T-helper 9 cell (primary cell): Measurements from ENCODE around the gene GRAMD1B.

Experiments
- DNase-seq: peaks from one replicate; pipeline ENCODE4 v3.0.0-alpha.2; 2020
- total RNA-seq, 2 donors: gene quantifications; one replicate each; lab custom pipeline; 2026; lab: John Stamatoyannopoulos, UW

The GRAMD1B gene
- 24.6 to 29.2 reads per million in 2 donors for total RNA-seq

DNA sequence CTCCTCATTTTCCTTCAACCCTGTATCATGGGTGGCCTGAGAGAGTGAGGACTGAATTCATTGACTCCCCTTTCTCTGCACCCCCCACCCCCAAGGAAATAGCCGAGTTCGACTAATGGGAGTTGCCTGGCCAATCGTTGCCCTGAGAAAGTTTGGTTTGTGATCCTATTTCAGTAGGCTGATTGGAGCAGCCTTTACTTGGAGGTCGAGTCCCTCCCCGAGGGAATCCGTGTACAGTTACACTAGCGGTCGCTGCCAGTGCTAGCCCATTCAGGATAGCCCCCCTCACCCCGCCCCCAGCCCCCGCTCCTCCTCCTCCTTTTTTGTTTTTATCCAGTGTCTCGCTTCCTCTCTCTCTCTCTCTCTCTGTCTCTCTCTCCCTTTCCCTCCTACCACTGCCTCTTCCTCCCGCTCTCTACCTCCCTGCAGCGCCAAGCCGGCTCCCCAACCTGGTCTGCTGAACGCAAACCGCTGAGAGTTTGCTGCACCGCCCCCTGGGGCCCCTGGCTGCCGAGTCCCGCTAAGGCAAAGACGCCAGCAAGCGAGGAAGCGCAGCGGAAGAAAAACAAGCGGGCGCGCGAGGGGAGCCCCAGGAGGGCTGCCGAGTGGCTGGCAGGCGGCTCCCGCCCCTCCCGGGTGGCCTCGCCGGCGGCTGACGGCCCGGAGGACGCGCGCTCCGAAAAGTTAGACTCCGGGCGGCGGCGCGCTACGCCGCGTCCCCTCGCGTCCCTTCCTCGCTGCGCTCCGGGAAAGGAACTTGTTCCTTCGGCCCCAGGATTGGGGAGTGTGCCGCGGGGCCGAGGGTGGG, at the start of gene GRAMD1B:
GRAMD1B (plus strand) TSS at position 357 of the 808 bp plus-strand sequence. CDS start 524 bp downstream, outside the sequence.
- DNase-seq: peak; percentile 63

DNA sequence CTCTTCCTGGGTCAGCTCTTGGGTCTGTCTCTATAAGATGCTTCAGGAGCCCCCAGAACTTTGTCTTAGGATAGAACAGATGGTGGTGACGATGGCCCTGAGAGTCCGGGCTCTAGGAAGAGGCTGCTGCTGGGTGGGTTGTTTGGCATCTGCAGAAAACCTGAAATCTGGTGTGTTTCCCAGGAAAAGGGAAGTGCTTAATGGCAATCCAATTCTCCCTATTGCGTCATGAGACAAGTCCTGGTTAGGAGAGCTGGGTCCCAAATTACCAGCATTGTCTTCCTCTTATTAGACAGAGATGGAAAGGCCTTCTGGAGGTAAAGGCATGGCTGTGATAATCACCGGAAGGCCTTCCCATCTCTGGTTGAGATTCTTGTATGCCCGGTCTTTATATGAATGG, 48.9 kb upstream of the GRAMD1B start:
- DNase-seq: no peak

DNA sequence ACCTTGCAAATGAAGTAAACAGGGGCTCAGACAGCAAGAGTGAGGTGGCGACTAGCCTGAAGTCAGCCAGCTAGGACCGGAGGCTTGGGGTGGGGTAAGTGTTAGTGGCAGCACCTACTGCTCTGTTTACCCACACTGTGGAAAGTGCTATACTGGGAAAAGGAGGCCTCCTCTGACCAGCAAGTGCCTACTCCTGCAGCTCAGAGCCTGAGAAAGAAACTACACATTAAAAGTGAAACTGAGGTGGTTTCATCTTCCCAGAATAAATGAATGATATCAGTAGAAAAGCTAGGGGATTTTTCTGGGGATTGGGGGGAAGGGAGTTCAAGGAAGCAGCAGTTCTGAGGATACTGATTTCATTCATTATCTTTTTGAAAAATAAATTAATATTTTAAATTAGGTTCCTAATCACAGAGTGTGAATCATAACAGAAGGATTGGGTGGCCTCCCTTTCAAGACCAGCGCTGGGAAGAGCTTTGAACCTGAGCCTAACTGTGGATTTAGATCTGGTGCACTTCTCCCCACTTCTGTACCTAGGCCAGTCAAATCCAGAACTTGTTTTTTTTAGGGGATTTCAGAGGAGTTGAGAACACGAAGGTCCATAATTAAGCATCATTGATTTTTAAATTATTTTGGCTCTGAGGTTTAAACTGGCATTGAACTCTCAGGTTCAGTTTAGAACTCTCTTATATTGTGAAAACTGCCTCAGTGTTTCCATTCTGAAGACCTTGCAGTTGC, 48.1 kb upstream of the GRAMD1B start:
- DNase-seq: no peak

DNA sequence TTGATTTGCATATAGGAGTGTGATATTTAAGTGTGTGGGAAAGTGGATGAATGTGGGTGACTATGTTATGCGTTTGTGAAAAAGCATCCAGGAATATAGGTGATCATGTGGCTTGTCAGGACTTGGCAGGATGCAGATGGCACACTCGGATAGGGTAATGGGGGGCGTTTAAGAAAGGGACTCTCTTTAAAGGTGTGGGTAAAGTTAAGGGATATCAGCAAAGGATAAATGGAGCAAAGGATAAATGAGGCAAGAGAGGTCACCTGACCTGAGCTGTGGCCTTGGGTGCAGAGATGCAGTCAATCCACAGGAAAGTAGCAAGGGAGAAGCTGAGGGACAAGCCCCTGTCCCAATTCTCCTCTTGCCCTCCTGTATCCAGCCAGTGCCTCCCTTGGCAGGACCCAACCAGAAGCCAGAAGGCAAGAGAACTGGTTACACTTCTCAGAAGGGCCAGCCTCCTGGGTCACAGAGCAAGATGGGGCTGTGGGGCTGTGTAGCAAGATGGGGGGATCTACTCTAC, 47.5 kb upstream of the GRAMD1B start:
- DNase-seq: no peak

DNA sequence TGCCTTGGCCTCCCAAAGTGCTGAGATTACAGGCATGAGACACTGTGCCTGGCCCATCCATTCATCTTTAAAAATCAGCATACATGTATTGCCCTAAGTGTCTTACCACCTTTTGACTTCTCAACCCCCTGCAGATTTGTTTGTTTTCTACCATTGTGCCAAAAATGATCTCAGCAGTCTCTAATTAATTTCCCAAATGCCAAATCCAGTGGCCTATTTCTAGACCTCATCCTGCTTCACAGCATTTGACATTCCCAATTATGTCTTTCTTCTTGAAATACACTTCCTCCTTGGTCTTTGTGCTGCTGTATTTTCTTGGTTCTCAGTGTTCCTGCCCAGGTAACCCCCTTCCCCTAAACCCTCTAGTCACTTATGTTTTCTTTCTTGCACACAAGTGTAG, 46.0 kb upstream of the GRAMD1B start:
- no peak for DNase-seq

DNA sequence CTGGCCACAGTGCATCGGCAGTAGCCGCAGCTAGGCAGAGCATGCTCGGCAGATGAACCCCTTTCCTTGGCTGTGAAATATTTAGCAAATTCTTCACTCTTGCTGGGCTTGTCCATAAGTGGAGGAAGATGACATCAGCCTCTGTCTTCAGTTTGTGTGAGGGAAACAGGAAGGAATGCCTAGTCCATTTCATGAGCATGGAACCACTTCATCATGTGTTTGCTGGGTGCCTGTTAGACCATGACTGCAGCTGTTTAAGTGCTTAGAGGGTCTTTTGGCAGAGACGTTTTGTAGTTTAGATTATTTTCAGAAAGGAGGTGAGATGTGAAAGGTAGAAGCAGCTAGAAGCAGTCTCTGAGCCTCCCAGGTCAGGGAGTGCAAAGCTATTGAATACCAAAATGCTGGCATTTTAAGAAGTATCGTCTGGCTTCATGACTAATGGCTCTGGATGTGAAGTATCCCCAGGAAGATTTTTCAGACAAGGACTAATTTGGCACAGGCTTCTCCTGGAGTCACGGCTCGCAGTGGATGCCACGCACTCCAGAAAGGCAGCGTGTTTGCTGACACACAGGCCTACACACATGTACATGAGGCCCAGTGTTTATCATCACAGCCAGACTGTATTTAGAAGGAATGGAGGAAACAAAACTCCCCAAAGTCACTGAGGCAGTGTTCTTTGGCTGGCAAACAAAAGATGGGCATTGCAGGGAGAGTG, 43.1 kb upstream of the GRAMD1B start:
- no peak for DNase-seq

DNA sequence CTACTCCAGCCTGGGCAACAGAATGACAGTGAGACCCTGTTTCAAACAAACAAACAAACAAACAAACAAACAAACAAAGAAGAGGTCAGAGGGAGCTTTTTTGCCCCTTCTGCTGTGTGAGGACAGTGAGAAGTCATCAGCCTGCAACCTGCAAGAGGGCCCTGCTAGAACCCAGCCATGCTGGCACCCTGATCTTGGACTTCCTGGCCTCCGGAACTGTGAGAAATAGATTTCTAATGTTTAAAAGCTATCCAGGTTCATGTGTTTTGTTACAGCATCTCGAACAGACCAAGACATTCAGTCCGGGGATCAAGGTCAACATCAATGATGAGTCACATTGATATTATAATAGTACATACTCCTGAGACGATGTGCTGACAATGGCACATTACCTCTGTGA, 41.4 kb upstream of the GRAMD1B start:
- no peak for DNase-seq

DNA sequence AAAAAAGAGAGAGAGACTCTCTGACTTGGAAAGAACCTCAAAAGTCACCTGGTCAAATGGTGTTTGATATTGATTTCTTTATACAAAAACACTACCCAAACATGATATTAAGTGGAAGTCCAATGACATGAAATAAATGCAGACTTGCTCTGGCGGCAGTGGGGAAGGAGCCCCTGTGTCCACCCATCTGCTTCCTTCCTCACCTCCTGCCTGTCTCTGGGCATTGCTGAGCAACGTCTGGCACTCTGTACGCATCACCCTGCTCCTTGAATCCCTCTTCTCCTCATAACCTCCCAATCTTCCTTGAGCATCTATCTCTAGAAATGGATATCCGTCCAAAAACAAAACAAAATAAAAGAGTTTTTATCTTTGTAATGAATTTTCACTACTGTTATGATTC, 39.9 kb upstream of the GRAMD1B start:
- DNase-seq: no peak

DNA sequence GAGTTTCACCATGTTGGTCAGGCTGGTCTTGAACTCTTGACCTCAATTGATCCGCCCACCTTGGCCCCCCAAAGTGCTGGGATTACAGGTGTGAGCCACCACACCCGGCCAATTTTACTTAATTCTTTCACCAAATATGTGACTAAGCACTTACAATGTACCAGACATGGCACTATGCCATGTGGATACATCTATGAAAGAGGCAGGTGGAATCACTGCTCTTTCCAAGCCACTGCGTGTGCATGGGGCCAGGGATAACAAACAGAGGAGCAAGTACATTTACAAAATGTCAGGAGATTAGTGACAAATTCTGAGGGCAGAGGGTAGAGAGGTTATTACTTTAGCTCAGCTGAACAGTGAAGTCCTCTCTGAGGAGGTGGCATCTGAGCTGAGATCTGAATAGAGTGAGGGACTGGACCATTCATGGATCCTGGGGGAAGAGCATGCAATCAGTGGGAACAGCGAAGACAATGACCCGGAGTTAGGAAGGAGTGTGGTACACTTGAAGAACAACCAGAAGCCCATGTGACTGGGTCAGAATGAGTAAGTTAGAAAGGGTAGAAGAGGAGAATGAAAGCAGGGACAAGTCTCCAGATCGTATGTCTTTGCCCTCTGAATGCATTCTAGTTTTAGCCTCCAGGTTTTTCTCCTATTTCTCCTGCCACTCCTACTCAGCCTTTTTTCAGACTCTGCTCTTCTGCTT, 38.3 kb upstream of the GRAMD1B start:
- no peak for DNase-seq

DNA sequence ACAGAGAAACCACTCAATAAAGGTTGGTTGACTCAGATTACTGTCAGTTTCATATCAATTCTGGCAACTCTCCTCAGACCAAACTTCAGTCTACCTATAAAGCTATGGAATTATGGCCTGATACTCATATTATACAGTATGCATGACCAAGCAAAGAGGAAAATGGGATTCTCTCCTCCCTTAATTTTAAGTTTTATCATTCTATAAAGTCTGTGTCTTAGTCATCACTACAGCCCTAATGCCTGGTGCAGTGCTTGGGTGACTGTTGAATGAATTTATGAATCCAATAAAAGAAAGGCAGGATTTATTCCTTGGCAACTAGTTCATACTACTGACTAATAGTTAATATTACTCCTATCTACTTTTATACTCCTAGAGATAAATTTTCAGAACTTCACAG, 37.6 kb upstream of the GRAMD1B start:
- no peak for DNase-seq

DNA sequence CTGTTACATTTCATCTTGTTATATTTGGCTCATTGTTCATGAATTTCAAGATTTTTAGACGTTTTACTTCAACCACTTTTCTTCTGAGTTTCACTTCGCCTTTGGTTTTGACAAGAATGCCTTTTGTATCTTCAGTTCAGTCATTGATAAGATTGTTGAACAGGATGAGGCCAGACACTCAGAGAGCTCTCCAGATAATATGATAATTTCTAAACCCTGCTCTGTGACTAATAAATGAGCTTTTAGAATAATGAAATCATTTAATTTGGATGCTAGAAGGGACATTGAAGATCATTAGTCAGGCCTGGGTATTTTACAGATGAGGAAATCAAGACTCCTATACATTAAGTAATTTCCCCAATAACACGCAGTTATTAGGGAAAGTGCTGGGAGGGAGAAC, 37.2 kb upstream of the GRAMD1B start:
- no peak for DNase-seq

DNA sequence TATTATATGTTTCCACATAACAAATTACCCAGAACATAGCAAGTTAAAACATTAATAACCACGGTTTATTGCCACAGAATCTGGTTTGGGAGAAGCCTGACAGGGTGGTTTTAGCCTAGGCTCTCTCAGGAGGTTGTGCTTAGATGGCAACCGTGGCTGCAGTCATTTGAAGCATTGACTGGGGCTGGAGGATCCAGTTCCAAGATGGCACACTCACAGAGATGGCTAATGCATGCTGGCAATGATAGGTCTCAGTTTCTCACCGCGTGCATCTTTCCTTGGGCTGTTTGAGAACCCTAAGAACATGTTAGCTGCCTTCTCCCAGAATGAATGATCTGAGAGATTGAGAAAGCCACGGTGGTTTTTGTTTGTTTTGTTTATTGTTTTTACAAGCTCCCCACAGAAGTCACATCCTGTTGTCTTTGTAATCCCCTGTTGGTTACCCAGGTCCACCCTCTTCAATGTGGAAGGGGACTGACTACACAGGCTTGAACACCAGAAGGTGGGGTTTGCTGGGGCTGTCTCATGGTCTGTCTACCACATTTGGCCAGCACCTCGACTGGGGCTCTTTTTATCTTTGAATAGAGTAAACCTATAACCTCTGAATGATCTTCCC, 36.6 kb upstream of the GRAMD1B start:
- DNase-seq: no peak

DNA sequence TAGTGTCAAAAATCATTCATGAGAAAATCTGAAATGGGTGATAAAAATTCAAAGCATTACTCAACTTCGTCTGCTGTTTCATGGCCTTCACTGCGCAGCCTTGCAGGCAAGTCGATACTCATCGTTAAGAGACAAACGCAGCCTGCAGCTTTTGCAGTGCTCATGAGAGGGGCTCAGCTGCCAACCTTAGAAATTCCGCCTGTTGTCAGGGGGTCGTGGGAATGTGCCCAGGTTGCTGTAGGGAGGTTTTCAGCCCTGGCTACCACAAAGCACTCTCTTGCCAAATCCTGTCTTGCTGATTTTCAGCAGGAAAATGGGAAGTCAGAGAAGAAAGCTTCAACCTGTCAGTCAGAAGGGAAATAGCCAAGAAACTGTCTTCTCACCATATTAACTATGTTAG, 25.4 kb upstream of the GRAMD1B start:
- DNase-seq: no peak

DNA sequence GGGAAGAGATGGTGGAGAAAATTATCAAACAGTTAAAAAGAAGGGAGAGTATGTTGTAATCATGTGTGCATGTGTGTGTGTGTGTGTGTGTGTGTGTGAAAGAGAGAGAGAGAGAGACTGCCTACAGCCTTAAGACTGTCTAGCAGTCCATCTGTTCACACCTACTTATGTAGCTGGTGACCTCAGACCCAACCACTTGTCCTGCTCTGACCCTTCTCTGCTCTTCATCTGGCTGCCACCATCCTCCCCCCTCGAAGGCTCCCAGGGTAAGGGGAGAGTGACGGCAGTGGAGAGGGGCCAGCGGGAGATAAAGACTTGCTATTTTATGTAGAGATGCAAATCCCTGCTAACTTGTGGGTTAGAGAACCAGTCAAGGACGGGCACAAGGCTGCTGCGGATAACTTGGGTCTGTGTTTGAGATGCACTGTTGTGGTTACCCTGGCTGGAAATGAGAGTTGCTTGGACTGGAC, 24.9 kb upstream of the GRAMD1B start:
- DNase-seq: no peak

DNA sequence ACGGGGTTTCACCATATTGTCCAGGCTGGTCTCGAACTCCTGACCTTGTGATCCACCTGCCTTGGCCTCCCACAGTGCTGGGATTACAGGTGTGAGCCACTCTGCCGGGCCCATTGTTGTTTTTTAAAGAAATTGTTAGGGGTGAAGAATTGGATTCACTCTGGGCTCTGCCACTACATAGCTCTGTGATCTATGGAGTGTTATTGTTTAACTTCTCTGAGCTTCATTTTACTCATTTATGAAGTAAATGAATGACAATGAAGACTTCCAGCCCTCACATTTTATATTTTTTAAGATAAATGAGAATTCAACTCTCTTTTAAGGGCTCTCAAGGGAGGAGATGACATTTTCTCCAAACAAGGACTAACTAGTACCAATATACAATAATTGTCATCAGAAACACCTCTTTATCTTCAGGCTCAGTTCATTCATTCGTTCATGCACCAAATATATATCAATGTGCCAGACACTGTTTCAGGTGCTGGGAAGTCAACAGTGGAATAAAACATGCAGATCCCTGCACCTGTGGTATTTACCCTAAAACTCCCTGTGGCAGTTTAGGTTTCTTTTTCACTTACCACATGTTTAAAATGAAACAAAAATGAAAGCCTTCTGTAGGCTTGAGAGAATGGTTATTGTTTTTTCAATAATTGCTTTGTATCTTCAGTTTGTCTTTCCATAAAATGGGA, 23.5 kb upstream of the GRAMD1B start:
- no peak for DNase-seq

DNA sequence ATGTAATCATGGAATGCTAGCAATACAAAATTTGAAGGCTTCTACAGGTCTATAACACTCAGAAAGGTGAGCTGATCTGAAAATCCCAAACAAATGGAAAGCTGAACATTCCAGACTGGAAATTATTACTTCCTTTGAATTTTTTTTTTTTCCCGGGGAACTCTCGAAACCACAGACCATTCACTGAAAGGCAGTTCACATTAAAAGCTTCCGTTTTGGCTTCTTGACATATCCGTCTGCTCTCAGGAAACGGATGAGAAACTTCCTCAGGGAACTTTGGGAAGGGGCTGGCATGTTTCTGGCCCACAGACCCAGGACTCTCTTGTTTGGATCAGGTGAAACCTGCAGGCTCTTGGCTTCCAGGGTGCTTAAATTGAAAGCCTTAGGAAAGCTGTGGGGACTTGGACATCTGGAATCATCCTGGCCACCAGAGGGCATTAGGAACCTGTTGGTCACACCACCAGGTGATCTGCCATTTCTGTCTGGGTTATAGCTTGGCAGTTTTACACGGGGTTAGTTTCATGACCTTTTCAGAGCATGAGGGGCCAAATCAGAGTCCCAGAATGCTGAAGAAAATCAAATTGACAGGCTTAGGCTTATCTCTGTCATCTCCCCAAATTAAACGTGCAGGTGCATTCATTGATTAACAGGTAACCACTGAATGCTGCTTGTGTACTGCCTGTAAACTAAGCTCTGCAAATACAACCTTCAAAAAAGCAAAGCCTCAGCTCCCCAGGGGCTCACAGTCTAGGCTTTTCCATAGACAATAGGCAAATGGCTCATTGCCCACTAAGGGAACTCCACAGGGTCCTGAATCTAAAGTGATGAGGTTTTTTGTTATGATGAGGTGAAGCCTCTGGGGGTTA, 22.7 kb upstream of the GRAMD1B start:
- DNase-seq: peak; percentile 49

DNA sequence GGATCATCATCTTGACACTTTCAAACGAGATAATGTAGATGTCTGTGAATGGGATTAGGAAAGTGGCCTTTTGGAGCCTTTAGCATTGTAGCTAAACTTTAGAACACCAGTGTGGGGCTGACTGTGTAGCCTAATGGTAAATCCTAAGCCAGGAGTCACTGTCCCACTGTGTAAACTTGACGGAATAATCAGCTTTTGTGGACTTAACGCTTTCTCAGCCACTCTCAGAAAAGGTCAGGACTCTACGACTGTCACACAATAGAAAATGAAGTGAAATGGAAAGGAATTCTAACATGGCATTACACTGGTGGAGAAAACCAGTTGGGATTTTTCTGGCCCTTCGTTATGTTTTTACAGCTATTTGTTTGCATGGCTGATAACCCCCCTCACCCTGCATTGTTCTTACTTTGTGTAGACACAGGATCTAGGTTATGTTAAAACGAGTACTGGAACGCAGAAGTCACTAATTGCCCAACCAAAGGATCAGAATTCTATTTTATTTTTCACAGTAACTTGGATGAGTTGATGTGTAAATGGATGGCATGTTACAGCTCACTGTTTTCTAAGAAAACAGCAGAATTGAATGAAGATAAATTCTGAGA, 22.0 kb upstream of the GRAMD1B start:
- no peak for DNase-seq

DNA sequence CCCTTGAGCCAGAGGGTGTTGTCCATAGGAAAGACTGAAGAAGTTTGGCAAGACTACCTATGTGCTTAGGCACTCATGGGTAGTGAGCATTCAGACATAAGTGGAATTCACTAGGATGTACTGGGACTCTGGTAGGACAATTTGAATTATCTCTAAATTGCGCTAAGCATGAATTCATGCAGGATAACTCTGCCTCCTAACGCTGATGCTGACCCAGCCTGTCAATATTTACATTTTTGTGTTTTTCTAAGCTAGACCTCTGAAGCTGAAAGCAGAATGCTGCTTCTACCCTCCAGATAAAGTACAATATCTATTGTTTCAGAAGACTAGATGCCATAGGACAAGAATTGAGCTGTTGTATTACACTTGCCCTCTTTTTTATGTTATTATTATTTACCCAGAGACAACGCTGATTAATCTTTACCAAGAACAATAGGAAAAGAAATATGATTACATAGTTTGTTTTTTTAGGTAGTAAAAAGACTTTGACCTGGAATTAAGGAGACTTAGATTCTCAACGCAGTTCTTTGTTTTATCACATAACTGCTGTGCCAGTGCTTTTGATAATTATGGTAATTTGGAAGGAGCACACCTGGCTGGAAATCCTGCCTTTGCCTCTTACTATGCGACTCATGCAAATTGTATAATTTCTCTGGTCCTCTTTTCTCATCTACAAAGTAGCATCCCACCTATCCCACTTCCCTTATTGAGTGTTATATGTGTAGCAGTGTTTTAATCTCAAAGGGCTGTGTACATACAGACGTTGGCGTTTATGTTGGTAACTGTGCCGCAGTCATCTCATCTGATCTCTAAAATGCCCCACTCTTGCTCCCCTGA, 21.2 kb upstream of the GRAMD1B start:
- DNase-seq: no peak
